GM19324 (cell line): ENCODE measurements around the gene EGLN2.
"Not testable (repeated sequence)": the region's sequence is repeated elsewhere in the genome, so short reads cannot be mapped to it uniquely, and the experiment has no call there.

Experiments
- ATAC-seq: cut with Tn5 transposase; IDR thresholded peaks from one replicate; pipeline ENCODE4 v1.9.1; 2021; ENCODE audit warnings: mild to moderate bottlenecking, moderate library complexity; ENCODE audit not compliant: unreplicated experiment, low FRiP score

EGLN2 gene

DNA sequence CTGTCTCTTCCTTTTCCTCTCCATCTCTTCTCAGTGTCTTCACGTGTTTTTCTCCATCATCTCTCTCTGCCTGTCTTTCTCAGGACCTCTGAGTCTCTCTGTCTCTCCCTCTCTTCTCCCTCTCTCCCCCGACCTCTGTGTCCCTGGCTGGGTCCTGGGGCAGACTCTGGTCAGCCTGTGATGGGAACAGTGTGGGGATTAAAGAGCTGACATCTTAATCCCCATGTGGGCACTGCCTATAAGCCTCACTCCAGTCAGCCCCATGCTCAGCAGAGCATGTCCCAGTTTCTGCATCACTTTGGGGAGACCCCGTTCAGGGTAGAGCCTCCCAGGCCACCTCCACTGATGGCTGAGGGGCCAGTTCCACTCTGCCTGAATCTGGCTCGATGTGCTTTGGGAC lies 16.2 kb downstream of the EGLN2 start:
- ATAC-seq: no peak

DNA sequence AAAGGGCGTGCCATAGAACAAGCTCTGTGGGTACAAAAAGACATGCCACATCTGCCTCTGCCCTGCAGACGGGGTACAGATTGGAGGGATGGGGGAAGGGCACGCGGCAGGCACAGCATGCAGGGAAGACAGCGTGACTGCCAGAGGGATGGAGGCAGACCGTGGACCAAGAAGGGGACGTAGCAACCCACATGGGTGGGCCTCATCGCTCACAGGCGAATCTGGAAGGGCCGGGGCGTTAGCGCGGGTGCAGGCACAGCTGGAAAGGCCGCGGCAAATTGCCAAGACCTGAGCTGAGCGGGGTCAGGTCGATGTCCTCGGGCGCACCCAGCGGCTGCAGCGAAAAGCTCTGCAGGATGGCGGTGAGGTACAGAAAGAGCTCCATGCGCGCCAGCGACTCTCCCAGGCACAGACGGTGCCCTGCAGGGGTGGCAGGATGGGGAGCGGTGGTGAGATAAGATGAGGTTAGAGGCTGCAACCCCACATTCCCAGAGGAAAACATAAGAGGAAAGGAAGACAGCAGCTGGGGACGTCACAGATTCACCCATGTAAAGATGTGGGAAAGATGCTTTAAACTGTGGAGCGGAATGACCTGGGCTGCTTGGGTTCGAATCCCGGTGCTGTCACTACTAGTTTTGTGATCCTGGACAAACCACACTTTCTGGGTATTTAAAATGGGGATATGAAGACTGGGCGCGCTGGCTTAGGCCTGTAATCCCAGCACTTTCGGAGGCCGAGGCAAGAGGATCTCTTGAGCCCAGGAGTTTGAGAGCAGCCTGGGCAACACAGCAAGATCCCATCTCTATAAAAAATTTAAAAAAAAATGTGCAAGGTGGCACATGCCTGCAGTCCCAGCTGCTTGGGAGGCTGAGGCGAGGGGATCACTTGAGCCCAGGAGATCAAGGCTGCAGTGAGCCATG lies 19.7 kb downstream of the EGLN2 start:
- not testable (repeated sequence) for ATAC-seq

DNA sequence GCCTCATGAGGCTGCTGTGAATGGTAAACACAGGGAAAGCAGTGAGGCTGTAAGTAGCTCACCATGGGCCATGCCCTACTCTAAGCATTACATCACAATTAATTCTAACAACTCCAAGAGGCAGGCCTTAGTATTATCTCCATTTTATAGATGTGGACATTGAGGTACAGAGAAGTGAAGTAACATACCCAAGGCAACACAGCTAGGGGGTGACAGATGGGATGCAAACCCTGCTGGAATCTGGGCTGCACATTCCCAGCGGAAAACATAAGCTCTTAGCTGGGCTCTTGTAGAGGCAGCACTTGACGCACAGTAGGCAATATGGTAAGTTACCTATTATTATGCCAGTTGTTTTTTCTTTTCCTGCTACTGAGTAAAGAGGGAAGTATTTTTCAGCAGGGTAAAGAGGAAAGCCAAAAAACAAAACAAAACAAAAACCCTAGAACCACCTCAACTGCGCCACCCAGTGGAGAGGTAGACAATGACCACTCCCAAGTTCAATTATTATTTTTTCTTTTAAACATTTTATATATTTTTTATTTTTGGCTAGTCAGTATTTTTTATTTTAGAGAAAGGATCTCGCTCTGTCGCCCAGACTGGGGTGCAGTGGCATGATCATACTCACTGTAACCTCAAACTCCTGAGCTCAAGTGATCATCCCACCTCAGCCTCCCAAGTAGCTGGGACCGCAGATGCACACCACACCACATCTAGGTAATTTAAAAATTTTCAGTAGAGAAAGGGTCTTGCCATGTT lies 20.7 kb downstream of the EGLN2 start:
- not testable (repeated sequence) for ATAC-seq

DNA sequence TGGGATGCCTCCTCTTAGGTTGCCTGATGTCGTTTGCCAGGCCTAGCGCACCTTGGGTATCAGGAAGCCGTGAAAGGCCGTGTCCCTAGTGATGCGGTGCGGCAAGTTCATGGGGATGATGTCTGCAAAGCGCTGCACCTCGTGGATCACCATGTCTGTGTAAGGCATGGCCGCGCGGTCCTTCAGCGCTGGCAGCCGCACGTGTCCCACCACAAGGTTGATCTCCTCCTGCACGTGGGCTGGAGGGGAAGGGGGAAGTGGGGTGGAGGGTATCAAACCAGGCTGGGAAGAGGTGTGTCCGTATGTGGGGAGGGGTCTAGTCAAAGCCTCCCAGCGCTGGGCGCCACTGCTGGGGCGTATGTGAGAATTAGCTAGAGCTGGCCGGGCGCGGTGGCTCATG lies 23.2 kb downstream of the EGLN2 start:
- ATAC-seq: no peak

DNA sequence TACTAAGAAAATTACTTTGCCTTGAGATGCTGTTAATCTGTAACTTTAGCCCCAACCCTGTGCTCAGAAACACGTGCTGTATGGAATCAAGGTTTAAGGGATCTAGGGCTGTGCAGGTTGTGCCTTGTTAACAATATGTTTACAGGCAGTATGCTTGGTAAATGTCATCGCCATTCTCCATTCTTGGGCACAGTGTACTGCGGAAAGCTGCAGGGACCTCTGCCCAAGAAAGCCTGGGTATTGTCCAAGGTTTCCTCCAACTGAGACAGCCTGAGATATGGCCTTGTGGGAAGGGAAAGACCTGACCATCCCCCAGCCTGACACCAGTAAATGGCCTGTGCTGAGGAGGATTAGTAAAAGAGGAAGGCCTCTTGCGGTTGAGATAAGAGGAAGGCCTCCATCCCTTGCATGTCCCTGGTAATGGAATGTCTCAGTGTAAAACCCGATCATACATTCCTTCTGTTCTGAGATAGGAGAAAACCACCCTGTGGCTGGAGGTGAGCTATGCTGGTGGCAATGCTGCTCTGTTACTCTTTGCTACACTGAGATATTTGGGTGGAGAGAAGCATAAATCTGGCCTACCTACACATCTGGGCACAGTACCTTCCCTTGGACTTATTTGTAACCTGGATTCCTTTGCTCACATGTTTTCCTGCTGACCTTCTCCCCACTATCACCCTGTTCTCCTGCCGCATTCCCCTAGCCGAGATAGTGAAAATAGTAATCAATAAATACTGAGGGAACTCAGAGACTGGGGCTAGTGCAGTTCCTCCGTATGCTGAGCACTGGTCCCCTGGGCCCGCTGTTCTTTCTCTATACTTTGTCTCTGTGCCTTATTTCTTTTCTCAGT lies 23.9 kb downstream of the EGLN2 start:
- not testable (repeated sequence) for ATAC-seq

DNA sequence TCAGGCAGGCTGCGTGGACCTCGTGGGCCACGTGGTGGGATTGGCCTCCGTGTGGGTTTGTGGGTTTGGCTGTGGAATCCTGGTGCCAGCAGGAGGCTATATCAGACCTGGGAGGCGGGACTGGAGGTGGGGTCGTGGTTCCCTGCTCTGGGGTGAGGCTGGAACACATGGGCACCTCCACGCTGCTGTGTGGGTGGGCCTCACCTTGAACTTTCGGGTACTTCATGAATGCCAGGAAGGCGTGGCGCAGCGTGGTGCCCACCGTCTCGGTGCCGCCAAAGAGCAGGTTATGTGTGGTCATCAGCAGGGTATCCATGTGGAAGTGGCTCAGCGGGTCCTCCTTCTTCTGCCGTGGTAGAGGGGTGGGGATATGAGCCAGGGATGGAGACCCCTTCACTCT lies 25.9 kb downstream of the EGLN2 start:
- not testable (repeated sequence) for ATAC-seq

DNA sequence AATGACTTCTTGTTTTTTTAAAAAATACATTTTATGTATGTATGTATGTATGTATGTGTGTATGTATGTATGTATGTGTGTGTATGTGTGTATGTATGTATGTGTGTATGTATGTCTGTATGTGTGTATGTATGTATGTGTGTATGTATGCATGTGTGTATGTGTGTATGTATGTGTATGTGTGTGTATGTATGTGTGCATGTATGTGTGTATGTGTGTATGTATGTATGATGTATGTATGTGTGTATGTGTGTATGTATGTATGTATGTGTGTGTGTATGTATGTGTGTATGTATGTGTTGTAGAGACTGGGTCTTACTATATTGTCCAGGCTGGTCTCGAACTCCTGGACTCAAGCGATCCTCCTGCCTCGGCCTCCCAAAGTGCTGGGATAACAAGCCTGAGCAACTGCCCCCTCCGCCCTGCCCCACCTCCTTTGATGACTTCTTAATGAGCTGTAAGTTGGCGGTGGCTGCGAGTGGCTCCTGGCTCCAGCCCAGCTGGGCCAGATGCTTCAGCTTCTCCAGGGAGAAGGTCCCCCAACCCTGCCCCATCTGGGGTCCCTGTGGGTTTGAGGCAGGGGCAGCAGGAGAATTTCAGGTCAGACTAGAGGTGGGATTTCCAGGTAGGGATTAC lies 26.6 kb downstream of the EGLN2 start:
- ATAC-seq: not testable (repeated sequence)

DNA sequence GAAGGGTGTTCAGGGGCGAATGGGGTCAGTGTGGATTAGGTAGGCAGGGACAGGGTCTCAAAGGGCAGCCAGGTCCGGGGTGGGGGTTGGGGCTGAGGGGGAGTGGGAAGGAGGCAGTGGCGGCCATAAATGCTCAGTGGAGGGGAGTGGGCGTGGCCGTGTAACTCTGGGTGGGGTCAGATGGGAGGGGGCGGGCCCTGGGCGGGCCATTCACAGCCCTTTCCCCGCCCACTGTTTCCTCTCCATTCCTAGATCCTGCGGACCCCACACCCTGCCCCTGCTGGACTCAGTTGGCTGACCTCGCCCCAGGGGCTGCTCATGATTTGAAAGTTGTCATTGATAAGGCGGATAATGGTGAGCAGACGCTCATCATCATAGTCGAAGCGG lies 27.3 kb downstream of the EGLN2 start:
- not testable (repeated sequence) for ATAC-seq

DNA sequence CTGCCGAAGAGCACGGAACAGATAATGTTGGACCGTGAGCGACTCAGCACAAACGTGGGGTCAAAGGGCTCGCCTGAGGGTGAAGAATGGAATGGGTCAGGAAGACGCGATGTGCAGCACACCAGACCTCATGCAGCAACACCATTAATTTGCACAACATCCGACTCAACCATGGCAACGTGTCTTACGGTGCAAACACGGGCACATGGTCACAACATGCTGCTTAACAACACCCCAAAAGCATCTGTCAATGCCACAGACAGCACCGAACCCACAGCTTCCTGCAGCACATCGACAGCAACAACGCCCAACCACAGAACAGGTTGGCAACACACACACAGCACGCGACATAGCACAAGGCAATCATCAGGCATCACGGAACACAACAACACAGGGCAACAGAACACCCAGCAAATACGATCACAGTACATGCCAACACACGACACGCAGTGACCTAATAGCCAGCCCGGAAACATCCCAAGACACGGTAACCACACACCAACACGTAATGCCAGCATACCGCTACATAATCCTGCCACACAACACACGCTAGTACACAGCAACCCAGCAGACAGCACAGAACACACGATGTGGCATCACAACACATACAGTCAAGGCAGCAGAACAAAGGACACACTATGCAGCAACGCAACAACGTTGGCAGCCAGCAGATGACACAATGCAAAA lies 27.9 kb downstream of the EGLN2 start:
- ATAC-seq: not testable (repeated sequence)

DNA sequence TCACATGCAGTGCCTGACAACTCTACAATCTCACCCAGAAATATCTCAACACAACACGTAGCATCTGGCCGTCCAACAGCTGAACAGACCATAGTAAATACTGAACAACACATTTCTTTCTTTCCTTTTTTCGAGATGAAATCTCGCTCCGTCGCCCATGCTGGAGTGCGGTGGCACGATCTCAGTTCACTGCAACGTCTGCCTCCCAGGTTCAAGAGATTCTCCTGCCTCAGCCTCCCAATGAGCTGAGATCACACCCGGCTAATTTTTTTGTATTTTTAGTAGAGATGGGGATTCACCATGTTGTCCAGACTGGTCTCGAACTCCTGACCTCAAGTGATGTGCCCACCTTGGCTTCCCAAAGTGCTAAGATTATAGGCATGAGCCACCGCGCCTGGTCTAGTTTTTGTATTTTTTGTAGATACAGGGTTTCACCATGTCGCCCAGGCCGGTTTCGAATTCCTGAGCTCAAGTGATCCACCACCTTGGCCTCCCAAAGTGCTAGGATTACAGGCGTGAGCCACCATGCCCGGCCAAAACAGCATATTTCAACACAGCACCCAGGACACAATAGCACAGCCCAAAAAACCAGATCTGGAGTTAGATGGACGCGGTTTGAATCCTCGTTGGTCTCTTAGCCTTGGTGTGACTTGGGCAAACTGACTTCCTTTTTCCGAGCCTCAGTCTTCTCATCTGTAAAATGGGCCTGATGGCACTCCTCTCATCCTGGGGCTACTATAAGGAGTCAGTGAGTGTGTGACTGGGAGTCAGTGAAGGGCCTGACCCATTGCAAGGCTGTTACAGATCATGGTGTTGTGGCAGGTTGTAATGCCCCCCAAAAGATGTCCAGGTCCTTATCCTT lies 28.6 kb downstream of the EGLN2 start:
- no peak for ATAC-seq

DNA sequence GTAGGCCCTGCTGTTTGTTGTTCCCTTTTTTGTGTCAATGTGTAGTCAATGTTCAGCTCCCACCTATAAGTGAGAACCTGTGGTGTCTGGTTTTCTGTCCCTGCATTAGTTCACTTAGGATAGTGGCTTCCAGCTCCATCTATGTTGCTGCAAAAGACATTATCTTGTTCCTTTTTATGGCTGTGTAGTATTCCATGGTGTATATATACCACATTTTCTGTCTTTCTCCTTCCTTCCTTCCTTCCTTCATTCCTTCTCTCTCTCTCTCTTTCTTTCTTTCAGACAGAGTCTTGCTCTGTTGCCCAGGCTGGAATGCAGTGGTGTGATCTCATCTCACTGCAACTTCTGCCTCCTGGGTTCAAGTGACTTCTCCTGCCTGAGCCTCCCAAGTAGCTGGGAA lies 30.2 kb downstream of the EGLN2 start:
- ATAC-seq: no peak

DNA sequence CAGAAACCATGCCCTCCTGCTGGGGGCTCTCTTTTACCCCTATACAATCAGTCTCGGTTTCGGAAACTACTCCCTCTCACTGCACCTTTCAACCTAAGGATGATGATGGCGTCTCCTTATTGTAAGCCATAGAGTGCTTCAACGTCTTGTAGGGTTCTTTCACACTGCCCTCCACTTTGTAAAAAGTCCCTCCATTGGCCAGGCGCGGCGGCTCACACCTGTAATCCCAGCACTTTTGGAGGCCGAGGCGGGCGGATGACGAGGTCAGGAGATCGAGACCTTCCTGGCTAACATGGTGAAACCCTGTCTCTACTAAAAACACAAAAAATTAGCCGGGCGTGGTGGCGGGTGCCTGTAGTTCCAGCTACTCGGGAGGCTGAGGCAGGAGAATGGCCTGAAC lies 31.8 kb downstream of the EGLN2 start:
- not testable (repeated sequence) for ATAC-seq

DNA sequence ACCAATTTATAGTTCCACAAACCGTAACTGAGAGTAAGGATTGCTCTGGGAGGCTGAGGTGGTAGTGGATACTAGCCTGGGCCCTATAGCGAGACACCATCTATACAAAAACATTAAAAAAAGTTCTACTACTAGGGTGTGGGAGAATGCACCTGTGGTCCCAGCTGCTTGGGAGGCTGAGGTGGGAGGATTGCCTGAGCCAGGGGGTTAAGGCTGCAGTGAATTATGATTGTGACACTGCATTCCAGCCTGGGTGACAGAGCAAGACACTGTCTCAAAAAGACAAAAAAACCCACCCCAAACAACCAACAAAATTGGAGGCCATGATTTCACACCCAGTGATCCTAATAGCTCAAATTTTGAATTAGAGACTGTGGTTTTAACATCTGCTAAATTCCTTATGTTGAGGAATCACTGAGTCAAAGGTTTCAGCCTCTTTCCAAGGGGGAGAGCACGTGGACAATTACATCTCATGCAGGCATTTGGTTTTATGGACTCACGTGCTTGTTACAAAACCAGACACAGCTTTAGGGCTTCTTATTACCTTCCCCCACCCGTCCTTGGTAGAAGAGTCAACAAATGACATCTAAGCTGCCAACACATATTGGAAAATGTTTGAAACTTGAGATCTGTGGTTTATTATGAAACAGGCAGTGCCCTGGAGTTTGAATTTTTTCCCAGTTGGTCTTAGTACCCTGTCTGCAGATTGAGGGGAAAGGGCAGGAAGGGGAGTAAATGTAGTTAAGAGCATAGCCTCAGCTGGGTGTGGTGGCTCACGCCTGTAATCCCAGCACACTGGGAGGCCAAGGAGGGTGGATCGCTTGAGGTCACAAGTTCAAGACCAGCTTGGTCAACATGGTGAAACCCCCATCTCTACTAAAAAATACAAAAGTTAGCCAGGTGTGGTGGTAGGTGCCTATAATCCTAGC lies 32.8 kb downstream of the EGLN2 start:
- no peak for ATAC-seq

DNA sequence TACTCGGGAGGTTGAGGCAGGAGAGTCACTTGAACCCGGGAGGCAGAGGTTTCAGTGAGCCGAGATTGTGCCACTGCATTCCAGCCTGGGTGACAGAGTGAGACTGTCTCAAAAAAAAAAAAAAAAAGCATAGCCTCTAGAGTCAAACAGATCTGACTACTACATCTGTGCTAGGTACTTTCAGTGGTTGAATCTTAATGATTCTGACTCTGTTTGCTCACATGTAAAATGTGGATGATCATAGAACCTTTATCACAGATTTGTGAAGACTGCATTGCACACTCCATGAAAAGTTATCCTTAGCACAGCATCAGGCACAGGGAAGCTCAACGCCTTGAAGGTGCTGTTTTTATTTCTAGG lies 33.4 kb downstream of the EGLN2 start:
- not testable (repeated sequence) for ATAC-seq

DNA sequence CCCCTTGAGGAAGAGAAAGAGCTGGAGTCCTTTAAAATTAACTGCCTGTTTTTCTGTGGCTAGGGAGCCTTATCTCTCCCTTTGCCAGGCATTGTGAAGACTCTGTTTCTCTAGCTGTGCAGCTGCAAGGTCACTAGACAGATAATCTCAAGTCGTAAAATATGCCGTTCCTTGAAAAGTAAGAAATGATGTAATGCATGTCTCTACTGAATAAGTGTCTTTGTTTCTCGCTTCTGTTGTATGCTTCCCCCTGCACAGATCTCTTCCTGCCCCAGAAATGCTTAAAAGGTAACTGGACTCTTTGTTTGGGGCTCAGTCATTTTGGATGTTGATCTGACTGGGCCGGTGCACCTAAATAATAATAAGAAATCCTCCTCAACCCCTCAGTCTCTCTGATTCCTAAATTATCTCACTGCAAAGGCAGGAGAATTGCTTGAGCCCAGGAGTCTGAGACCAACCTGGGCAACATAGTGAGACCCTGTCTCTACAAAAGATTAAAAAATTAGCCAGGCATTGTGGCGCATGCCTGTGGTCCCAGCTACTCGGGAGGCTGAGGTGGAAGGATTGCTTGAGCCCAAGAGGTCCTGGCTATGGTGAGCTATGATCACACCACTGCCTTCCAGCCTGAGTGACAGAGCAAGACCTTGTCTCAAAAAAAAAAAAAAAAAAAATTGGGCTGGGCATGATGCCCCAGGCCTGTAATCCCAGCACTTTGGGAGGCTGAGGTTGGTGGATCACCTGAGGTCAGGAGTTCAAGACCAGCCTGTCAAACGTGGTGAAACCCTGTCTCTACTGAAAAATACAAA lies 34.9 kb downstream of the EGLN2 start:
- not testable (repeated sequence) for ATAC-seq

DNA sequence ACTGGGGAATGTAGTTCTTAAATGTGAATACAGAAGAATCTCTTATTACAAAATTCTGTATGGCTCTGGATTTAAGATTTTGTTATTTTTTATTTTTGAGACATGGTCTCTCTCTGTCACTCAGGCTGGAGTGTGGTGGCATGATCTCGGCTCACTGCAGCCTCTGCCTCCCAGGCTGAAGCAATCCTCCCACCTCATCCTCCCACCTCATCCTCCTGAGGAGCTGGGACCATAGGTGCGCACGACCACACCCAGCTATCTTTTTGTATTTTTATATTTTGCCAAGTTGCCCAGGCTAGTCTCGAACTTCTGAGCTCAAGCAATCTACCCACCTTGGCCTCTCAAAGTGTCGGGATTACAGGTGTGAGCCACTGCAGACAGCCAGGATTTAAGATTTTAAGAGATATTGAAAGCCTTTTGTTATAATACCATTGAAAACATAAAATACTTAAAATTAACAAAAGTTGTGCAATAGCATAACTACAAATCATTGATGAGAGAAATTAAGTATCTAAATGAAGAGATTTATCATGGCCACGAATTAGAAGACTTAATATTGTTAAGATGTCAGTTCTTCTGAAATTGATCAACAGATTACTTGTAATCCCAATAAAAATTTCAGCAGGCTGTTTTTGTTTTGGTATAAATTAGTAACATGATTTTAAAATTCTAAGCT lies 37.9 kb downstream of the EGLN2 start:
- ATAC-seq: no peak
